Right lobe of liver (tissue), 4 donors: ENCODE measurements around the gene DIAPH2.

ENCODE experiments used
- POLR2A ChIP-seq: fragments of 450-650 bp; IDR thresholded peaks from one replicate; pipeline ENCODE4 v1.6.1; 2017; ENCODE audit warnings: antibody characterized with exemption, mild to moderate bottlenecking
- TF ChIP-seq, protein P1 (sequence below), 4 donors: fragments of 200-600 bp in 3 of 4; fragments of 450-650 bp in 1 of 4; IDR thresholded peaks; one replicate each; pipeline versions ENCODE4 v1.5.1 to v1.8.0; 2016 to 2022; ENCODE audit warnings: antibody characterized with exemption in 4 of 4, mild to moderate bottlenecking in 2 of 4
- donor health status: DM: no; HTN: no; CAD: no.
- donor health status: DM: no; HTN: no; CAD: no.
- donor health status: DM: no; HTN: yes; CAD: no.

DNA sequence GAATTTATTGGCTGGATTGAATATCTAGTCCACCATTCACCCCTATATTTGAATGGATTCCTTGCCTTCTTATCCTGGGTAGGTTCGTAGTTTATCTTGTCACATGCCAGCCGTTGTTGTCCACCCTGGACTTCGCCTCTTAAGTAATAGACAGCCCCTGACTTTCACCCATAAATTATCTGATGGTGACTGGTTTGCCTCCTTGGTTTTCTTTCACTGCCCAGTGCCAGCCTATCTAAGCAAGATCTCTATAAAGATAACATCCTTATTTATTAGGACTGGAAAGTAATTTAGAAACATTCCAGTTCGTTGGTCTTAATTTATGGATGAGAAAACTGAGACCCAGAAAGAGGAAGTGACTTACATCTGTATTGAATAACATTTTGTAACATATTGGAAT, 609.4 kb downstream of the DIAPH2 start:
- TF ChIP-seq POLR2A: no peak
- TF ChIP-seq, protein P1, sequence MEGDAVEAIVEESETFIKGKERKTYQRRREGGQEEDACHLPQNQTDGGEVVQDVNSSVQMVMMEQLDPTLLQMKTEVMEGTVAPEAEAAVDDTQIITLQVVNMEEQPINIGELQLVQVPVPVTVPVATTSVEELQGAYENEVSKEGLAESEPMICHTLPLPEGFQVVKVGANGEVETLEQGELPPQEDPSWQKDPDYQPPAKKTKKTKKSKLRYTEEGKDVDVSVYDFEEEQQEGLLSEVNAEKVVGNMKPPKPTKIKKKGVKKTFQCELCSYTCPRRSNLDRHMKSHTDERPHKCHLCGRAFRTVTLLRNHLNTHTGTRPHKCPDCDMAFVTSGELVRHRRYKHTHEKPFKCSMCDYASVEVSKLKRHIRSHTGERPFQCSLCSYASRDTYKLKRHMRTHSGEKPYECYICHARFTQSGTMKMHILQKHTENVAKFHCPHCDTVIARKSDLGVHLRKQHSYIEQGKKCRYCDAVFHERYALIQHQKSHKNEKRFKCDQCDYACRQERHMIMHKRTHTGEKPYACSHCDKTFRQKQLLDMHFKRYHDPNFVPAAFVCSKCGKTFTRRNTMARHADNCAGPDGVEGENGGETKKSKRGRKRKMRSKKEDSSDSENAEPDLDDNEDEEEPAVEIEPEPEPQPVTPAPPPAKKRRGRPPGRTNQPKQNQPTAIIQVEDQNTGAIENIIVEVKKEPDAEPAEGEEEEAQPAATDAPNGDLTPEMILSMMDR (IDR thresholded peaks at IDR 0.05): no peak
